Muscle of back (tissue), 11 donors: ENCODE data around the gene ASCL2. TPM values are rescaled to one million over a fixed set of nuclear protein-coding genes. Genes with fewer than 3 reads are reported as not detected.
A peak's percentile ranks its signal among the peaks of the same experiment; 100 is the strongest.

Source experiments
- DNase-seq, 3 donors: peaks; one replicate each; pipeline versions ENCODE4 v3.0.0 to v3.0.0-alpha.2; 2013
- polyA plus RNA-seq, 10 donors: library from polyadenylated mRNA; unstranded; fragments of 120-200 nt; gene quantifications; one replicate each; pipeline ENCODE4 v1.2.1, GENCODE V29; 2013; ENCODE audit not compliant: insufficient read length in 10 of 10

Gene ASCL2
- polyA plus RNA-seq, 10 donors: 0.12 to 0.40 (median 0.22) TPM; not detected in 5

DNA sequence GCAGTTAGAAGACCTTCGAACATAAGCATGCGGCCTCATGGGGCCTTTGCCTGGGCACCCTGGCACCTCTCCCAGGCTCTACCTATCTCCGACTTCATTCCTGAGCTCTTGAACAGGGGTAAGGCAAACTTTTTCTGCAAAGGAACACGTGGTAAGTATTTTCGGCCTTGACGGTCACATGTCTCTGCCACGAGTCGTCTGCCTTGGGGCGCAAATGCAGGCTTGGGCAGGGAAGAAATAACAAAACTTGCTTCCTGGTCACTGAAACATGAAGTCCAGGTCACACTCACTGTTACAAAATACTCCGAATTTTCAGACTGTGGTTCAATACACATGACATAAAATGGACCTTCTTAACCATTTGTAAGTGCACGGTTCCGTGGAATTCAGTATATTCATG, 3.4 kb upstream of the ASCL2 start:
- DNase-seq: no peak

DNA sequence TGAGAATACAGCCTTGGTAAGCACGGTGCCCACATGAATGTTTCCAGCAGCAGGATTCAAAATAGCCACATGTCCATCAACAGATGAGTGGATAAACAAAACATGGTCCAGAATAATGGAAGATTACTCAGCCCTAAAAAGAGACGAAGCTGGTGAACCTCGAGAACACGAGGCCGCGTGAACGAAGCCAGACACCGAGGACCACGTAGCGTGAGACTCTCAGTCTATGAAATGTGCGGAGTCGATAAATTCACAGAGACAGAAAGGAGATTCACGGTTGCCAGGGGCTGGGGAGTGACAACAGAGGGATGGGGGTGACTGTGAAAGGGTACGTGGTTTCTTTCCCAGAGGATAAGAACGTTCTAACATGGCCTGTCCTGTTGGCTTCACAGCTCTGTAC, 2.9 kb upstream of the ASCL2 start:
- DNase-seq: no peak

- DNase-seq: no peak
These were observed 2.5 kb upstream of the ASCL2 start for GRCh38 chr11:2272946-2273280.

DNA sequence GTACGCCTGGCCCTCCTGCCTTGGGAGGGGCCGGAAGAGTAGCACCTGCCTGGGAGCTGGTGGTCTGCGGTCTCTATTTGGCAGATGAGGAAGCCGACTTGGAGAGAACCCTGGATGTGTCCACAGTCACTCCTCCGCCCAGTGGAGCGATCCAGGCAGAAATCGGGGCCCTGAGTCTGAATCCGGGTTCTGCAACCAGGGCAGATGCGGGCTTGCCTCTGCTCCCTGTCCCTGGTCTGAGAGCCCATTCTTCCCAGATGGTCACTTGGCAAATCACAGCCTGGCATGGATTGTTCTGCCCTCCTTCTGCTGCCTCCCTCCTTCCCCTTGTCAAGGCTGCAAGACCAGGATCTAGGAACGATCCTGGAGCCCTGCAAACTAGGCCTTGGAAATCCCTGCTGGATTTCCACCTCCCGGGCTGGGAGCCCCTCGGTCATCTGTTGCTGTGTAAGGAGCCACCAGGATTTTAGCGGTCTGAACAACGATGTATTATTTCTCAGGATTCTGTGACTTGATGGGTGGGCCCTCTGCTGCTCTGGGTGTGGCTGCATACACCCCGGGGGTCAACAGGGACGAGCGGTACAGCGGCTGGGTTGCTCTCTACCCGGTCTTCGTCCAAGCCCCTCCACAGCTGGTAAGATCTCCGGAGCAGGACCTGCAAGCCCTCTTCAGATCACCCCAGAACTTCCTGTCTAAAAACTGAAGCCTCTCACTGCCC, 2.0 kb upstream of the ASCL2 start:
- DNase-seq: no peak

DNA sequence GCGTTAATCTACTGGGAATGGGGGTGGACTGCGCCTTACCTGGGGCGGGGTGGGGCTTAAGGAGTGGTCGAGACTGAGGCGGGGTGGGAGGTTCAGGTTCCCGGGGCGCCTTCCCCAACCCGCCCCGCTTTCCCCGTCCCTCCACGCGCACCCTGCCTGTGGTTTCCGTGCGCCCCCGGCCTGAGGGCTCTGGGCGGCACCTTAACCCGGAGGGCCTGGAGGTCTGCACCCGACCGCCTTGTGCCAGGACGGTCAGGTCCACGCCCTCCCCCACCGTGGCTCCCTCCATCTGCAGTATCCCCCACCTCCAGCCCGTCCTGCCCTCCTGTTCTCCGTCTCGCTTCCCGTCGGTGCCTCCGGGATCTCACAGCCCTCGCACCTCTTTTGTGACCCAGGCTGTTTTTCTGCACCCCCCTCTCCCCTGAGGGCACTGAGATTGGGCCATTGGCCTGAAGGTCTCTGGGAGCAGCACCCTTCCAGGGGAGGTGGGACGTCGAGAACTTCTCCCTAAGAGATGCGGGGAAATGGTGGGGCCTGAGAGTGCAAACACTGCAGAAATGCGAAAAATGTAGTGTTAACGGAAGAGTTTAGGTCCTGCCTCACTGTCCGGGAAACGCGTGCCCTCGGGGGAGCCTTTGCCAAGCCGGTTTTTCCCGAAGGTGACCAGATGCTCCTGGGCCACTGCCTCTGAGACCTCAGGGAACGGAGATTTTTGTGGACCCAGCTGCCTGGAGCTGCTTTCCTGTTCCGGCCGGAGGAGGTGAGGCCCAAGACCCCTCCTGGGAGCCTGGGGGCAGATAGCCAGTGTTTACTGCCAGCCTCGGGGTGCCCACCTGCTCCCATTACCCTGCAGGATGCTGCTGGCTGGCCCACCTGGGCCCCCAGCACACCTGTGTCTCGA, 1.2 kb upstream of the ASCL2 start:
- DNase-seq: no peak

DNA sequence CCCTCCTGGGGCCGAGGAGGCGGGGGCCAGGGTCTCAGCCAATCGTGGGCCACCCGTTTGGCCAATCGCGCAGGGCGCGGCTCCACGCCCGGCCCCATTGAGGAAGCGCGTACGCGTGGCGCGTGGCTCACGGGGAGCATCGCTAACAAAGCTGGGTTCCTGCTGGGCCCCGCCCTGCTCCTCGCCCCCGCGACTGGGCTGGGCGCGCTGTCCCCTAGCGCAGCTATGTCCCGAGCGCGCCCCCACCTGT, 614 bp upstream of the ASCL2 start:
- peak in 1 of 3 donors; percentile 48 for DNase-seq

GRCh38 chr11:2269601-2270321, 627 bp downstream of the ASCL2 start:
- peak; percentile 31 to 86 (median 73) for DNase-seq

- peak in 1 of 3 donors; percentile 58 for DNase-seq
These were observed 1.4 kb downstream of the ASCL2 start for GRCh38 chr11:2268729-2269600.

DNA sequence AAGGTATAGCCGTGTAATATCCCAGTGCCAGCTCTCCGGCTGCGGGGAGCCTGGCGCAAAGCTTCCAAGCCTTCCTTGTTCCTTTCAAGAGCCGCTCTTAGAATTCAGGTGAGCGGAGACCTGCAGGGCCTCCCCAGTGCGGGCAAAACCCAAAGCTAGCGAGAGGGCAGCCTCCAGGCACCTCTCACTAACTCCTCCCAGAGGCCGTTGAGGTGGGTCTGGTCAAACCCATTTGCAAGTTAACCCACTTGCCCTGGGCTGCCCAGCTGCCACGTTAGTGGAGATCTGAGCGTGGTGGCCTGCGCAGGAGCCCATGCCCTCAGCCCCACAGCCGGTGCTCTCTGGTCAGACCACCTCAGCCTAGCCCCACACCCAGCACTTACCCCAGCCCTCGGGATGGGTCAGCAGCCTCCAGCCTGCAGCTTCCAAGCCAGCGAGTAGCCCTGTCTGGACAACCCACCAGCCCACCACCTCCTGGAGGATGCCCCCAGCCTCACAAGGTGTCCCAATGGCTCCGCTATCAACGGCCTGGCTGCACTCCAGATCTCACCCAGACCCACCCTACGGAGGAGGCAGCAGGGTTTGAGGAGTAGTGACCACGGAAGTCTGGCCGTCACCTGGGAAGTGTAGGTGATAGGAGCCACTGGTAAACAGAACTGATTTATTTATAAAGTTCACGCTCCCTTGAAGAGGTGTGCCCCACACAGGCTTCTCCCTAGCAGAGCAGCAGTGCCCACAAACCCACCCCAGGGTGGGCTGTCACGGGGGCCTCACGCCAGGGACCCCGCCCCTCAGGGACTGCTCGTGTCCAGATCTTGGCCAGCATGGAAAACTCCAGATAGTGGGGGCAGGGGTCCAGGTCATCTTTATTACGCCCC, 2.3 kb downstream of the ASCL2 start:
- no peak for DNase-seq

- DNase-seq: no peak
These were observed 3.0 kb downstream of the ASCL2 start for GRCh38 chr11:2267306-2267850.

- no peak for DNase-seq
These were observed 3.6 kb downstream of the ASCL2 start for GRCh38 chr11:2266586-2267305.

DNA sequence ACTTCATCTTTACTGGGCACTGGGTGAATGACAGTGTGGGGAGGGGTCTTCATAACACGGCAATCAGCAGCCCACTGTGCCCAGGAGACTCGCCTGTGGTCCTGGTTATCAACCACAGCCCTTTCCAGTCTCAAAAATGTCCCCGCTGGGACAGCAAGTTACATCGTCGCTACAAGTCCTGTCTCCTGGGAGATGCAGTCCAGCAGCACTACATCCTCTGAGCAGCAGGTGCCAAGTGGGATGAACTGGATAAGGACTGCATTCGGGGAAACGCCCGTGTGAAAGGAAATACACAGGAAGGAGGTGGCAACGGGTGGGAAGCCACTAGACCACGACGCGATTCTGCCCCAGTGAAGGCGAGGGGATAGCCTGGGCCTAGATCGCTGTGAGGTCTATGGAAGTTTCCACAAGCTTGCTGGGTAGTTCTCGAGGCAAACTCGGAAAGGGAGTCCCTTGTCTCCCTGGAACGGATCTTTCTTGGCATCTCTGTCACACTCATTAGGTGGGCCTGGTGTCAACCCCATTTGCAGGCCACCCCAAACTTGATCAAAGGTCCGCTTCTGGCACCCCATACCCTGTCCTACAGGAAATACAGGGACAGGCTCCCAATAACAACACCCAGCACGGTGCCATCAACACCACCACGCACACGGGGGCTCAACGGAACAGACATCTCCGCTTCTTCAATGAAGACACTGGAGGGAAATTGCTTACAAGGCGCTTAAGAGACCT, 4.4 kb downstream of the ASCL2 start:
- DNase-seq: no peak

DNA sequence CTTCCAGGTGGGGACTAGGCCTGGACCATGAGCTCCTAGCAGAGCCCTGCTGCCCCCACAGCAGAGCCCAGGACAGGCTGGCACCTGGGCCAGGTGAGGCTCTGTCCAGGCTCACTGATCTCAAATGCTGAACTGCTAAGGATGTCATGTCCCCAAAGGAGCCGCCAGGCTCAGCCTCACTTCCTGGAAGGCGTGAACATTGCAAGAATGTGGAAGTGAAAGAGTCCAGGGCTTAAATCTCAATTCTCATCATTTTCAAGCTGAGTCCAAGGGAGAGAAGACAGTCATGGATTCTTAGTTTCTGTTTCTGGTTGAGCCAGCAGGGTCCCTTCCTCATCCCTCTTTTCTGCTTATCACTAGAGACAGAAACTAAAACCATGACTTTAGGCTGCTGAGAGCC, 5.0 kb downstream of the ASCL2 start:
- no peak for DNase-seq

DNA sequence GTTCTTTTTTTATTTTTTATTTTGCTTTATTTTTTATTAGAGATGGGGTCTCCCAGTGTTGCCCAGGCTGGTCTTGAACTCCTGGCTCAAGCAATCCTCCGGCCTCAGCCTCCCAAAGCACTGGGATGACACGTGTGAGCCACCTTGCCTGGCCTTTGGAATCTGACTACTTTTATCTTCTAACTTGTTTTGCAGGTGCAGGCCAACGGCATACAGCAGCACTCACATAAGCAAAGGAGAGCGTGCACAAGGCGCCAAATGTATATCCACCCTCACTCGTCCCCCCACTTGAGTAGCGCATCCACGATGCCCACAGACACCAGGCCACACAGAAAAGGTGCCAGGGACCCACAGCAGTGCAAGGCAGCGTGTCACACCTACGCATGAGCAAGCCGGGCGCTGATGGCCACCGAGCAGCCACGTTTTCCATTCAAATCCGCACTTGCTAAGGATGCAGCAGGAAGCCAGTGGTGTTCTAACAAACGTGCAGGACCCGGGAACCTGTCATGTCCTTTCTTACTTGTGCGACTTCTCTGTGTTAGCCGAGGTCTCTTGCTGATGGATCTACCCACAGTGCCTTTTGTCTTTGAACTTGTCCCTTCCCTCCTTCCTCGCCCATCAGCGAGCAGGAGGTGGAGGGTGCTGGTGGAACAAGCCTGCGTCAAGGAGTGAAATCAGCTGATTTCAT, 5.9 kb downstream of the ASCL2 start:
- no peak for DNase-seq

- no peak for DNase-seq
These were observed 6.5 kb downstream of the ASCL2 start for GRCh38 chr11:2263724-2264360.

DNA sequence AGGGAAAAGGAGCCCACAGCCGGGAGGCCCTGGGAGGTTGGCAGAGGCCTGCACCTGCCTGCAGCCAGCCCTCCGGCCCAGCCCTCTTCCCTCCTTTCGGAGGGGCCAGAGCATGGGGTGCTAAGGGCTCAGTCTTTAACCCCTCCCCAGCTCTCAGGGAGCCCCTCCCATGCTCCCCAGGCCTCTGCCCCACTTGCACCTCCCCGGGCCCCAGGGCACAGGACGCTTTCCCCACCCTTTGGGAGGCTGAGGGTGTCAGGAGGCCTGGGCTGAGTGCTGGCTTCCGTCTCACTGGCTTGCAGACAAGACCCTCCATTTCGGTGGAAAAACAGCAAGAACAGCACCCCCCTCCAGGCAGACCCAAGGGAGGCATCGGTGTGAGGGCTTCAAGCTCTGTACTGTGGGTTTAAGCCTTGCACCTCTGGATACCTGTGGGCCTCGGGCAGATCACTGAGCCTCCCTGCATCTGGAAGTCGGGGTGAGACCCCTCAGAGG, 7.3 kb downstream of the ASCL2 start:
- DNase-seq: no peak

GRCh38 chr11:2262301-2263070, 7.9 kb downstream of the ASCL2 start:
- DNase-seq: no peak
